WTC11 (cell line): Measurements from ENCODE around the gene PHKA1. TPM values are rescaled to one million over a fixed set of nuclear protein-coding genes. Genes with fewer than 3 reads are reported as not detected.
"Not testable (repeated sequence)": the region's sequence is repeated elsewhere in the genome, so short reads cannot be mapped to it uniquely, and the experiment has no call there.

ENCODE experiments used
- ATAC-seq: fragments of 200-7000 bp; cut with Tn5 transposase; 2 replicates; pipeline ENCODE4 v1.10.0; 2021; ENCODE audit warnings: mild to moderate bottlenecking, moderate library complexity
- CTCF ChIA-PET: fragments of 300-600 bp; sonication (Branson Sonifier 250); formaldehyde crosslinking; loops from one replicate; lab custom pipeline; 2021; ENCODE audit warnings: antibody characterized with exemption; lab: Charles Lee
- POLR2A ChIA-PET: fragments of 350-600 bp; sonication (Branson Sonifier 250); formaldehyde crosslinking; loops from one replicate; lab custom pipeline; 2021; ENCODE audit warnings: antibody characterized with exemption; lab: Charles Lee
- DNase-seq: peaks from one replicate; pipeline ENCODE4 v3.0.0; 2021; ENCODE audit warnings: low spot score
- H3K27ac Mint-ChIP-seq: 2 replicates; pipeline ENCODE4 v1.8.0; 2021; ENCODE audit warnings: mixed read lengths
- H3K27me3 Mint-ChIP-seq: 2 replicates; pipeline ENCODE4 v1.8.0; 2021; ENCODE audit warnings: low read depth, mild to moderate bottlenecking, moderate library complexity, mixed read lengths
- H3K36me3 Mint-ChIP-seq: 2 replicates; pipeline ENCODE4 v1.8.0; 2021; ENCODE audit warnings: mixed read lengths
- H3K4me1 Mint-ChIP-seq: 2 replicates; pipeline ENCODE4 v1.8.0; 2022; ENCODE audit warnings: mixed read lengths
- H3K4me3 Mint-ChIP-seq: 2 replicates; pipeline ENCODE4 v1.8.0; 2021; ENCODE audit warnings: mild to moderate bottlenecking, moderate library complexity, mixed read lengths
- H3K9me3 Mint-ChIP-seq: 2 replicates; pipeline ENCODE4 v1.8.0; 2021; ENCODE audit warnings: mixed read lengths
- HMGA2 ChIP-seq: fragments of 250-450 bp; sonication (Bioruptor Pico); IDR thresholded peaks from 2 replicates; pipeline ENCODE4 v1.4.0; 2021; ENCODE audit warnings: mild to moderate bottlenecking, moderate library complexity
- IRF2 ChIP-seq: sonication (generic); formaldehyde crosslinking; IDR thresholded peaks from 2 replicates; pipeline ENCODE4 v1.8.0; 2022; ENCODE audit warnings: low read depth, missing genetic modification reagents, borderline replicate concordance
- JAZF1 ChIP-seq: fragments of 250-450 bp; sonication (Bioruptor Pico); IDR thresholded peaks from 2 replicates; pipeline ENCODE4 v1.9.0; 2021; ENCODE audit warnings: moderate library complexity, mild to moderate bottlenecking, inconsistent platforms
- KAT7 ChIP-seq: sonication (generic); formaldehyde crosslinking; IDR thresholded peaks from 2 replicates; pipeline ENCODE4 v1.8.1; 2023; ENCODE audit warnings: missing genetic modification reagents, mild to moderate bottlenecking, borderline replicate concordance
- MLX ChIP-seq: sonication (generic); formaldehyde crosslinking; IDR thresholded peaks from 2 replicates; pipeline ENCODE4 v1.8.1; 2023; ENCODE audit warnings: mild to moderate bottlenecking, missing genetic modification reagents, moderate library complexity
- PRDM15 ChIP-seq: sonication (generic); formaldehyde crosslinking; IDR thresholded peaks from 2 replicates; pipeline ENCODE4 v1.8.0; 2022; ENCODE audit warnings: missing genetic modification reagents
- PRRX2 ChIP-seq: fragments of 250-450 bp; sonication (Bioruptor Pico); IDR thresholded peaks from 2 replicates; pipeline ENCODE4 v1.8.0; 2021; ENCODE audit warnings: mild to moderate bottlenecking
- USF2 ChIP-seq: sonication (generic); formaldehyde crosslinking; IDR thresholded peaks from 2 replicates; pipeline ENCODE4 v1.8.1; 2023; ENCODE audit warnings: mild to moderate bottlenecking, missing genetic modification reagents, moderate library complexity
- ZNF317 ChIP-seq: sonication (generic); formaldehyde crosslinking; IDR thresholded peaks from 2 replicates; pipeline ENCODE4 v1.8.1; 2023; ENCODE audit warnings: low read depth, mild to moderate bottlenecking, moderate library complexity, missing genetic modification reagents, borderline replicate concordance
- ZNF425 ChIP-seq: fragments of 250-450 bp; sonication (Bioruptor Pico); conservative IDR thresholded peaks from 2 replicates; pipeline ENCODE4 v1.9.0; 2021; ENCODE audit warnings: mild to moderate bottlenecking
- total RNA-seq: library from RNA; stranded (reverse); gene quantifications from 3 replicates; pipeline ENCODE4 v1.2.3, GENCODE V29; 2021
- TF ChIP-seq, protein P1 (sequence below): sonication (generic); formaldehyde crosslinking; IDR thresholded peaks from 2 replicates; pipeline ENCODE4 v1.8.1; 2023; ENCODE audit warnings: mild to moderate bottlenecking, missing genetic modification reagents
- TF ChIP-seq, protein P2 (sequence below): sonication (generic); formaldehyde crosslinking; IDR thresholded peaks from 2 replicates; pipeline ENCODE4 v1.8.0; 2022; ENCODE audit warnings: mild to moderate bottlenecking, missing genetic modification reagents
- TF ChIP-seq, protein P3 (sequence below): sonication (generic); formaldehyde crosslinking; IDR thresholded peaks from 2 replicates; pipeline ENCODE4 v1.8.0; 2023; ENCODE audit warnings: missing genetic modification reagents
- TF ChIP-seq, protein P4 (sequence below): sonication (generic); formaldehyde crosslinking; conservative IDR thresholded peaks from 2 replicates; pipeline ENCODE4 v1.8.1; 2023; ENCODE audit warnings: mild to moderate bottlenecking, low read depth, missing genetic modification reagents, moderate library complexity

PHKA1 gene
- total RNA-seq, 1 experiment from 2014 or later = 9.9 TPM

GRCh38 chrX:72676465-72676864 lies 37.6 kb downstream of the PHKA1 start:
- TF ChIP-seq ZNF425 (CRISPR knock-in tag) = no peak
- TF ChIP-seq, protein P1, sequence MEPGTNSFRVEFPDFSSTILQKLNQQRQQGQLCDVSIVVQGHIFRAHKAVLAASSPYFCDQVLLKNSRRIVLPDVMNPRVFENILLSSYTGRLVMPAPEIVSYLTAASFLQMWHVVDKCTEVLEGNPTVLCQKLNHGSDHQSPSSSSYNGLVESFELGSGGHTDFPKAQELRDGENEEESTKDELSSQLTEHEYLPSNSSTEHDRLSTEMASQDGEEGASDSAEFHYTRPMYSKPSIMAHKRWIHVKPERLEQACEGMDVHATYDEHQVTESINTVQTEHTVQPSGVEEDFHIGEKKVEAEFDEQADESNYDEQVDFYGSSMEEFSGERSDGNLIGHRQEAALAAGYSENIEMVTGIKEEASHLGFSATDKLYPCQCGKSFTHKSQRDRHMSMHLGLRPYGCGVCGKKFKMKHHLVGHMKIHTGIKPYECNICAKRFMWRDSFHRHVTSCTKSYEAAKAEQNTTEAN (CRISPR knock-in tag) = no peak
- TF ChIP-seq ZNF317 (CRISPR knock-in tag) = no peak
- TF ChIP-seq MLX = no peak
- TF ChIP-seq, protein P2, sequence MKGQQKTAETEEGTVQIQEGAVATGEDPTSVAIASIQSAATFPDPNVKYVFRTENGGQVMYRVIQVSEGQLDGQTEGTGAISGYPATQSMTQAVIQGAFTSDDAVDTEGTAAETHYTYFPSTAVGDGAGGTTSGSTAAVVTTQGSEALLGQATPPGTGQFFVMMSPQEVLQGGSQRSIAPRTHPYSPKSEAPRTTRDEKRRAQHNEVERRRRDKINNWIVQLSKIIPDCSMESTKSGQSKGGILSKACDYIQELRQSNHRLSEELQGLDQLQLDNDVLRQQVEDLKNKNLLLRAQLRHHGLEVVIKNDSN = no peak
- no peak for TF ChIP-seq PRDM15
- no peak for TF ChIP-seq PRRX2 (CRISPR knock-in tag)
- TF ChIP-seq, protein P3, sequence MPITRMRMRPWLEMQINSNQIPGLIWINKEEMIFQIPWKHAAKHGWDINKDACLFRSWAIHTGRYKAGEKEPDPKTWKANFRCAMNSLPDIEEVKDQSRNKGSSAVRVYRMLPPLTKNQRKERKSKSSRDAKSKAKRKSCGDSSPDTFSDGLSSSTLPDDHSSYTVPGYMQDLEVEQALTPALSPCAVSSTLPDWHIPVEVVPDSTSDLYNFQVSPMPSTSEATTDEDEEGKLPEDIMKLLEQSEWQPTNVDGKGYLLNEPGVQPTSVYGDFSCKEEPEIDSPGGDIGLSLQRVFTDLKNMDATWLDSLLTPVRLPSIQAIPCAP (CRISPR knock-in tag) = no peak
- TF ChIP-seq, all 79 proteins: peak for 0
- H3K27ac Mint-ChIP-seq = no peak overlapping the region
- DNase-seq (no peak), ATAC-seq (no peak)
- POLR2A ChIA-PET = no interaction called here
- H3K4me3 Mint-ChIP-seq = no peak overlapping the region
- CTCF ChIA-PET = no interaction called here
- H3K27me3 Mint-ChIP-seq = no peaks in the 10 kb centered on the region
- H3K36me3 Mint-ChIP-seq = peaks cover 24% of the 10 kb centered on the region
- H3K4me1 Mint-ChIP-seq = no peaks in the 10 kb centered on the region
- H3K9me3 Mint-ChIP-seq = peaks cover 10% of the 10 kb centered on the region

DNA sequence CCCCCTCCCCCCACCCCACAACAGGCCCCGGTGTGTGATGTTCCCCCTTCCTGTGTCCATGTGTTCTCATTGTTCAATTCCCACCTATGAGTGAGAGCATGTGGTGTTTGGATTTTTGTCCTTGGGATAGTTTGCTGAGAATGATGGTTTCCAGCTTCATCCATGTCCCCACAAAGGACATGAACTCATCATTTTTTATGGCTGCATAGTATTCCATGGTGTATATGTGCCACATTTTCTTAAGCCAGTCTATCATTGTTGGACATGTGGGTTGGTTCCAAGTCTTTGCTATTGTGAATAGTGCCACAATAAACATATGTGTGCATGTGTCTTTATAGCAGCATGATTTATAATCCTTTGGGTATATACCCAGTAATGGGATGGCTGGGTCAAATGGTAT lies 40.2 kb downstream of the PHKA1 start:
- H3K4me1 Mint-ChIP-seq, H3K27ac Mint-ChIP-seq, ATAC-seq, CTCF ChIA-PET, H3K4me3 Mint-ChIP-seq, DNase-seq, H3K27me3 Mint-ChIP-seq, H3K9me3 Mint-ChIP-seq, POLR2A ChIA-PET: not testable (repeated sequence)
- H3K36me3 Mint-ChIP-seq = peaks cover 19% of the 10 kb centered on the region

DNA sequence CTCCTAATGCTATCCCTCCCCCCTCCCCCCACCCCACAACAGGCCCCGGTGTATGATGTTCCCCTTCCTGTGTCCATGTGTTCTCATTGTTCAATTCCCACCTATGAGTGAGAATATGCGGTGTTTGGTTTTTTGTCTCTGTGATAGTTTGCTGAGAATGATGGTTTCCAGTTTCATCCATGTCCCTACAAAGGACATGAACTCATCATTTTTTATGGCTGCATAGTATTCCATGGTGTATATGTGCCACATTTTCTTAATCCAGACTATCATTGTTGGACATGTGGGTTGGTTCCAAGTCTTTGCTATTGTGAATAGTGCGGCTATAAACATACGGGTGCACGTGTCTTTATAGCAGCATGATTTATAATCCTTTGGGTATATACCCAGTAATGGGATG lies 44.6 kb downstream of the PHKA1 start:
- CTCF ChIA-PET, H3K4me3 Mint-ChIP-seq, H3K27me3 Mint-ChIP-seq, H3K27ac Mint-ChIP-seq, H3K9me3 Mint-ChIP-seq, ATAC-seq, H3K4me1 Mint-ChIP-seq, DNase-seq, POLR2A ChIA-PET: not testable (repeated sequence)
- peaks cover 12% of the 10 kb centered on the region; the same call in 1 of the 2 replicates for H3K36me3 Mint-ChIP-seq

GRCh38 chrX:72666451-72666850 lies 47.7 kb downstream of the PHKA1 start:
- no peak overlapping the region for H3K4me3 Mint-ChIP-seq
- H3K27me3 Mint-ChIP-seq = no peaks in the 10 kb centered on the region
- DNase-seq (no peak), ATAC-seq (no peak)
- no peak overlapping the region for H3K27ac Mint-ChIP-seq
- no peaks in the 10 kb centered on the region for H3K4me1 Mint-ChIP-seq
- POLR2A ChIA-PET = no interaction called here
- CTCF ChIA-PET = interaction anchor here (0.9 kb wide), 1 partner anchor 22 kb away, joined by 3 read pairs; no protein-coding TSS in a partner anchor
- no peaks in the 10 kb centered on the region for H3K9me3 Mint-ChIP-seq
- H3K36me3 Mint-ChIP-seq = 0 out of 2 replicates have a peak, but pooled peaks cover 6% of the 10 kb centered on the region
- TF ChIP-seq USF2 (CRISPR knock-in tag) (no peak), KAT7 (CRISPR knock-in tag) (no peak), JAZF1 (CRISPR knock-in tag) (no peak), HMGA2 (no peak), IRF2 (CRISPR knock-in tag) (no peak)
- TF ChIP-seq, protein P4, sequence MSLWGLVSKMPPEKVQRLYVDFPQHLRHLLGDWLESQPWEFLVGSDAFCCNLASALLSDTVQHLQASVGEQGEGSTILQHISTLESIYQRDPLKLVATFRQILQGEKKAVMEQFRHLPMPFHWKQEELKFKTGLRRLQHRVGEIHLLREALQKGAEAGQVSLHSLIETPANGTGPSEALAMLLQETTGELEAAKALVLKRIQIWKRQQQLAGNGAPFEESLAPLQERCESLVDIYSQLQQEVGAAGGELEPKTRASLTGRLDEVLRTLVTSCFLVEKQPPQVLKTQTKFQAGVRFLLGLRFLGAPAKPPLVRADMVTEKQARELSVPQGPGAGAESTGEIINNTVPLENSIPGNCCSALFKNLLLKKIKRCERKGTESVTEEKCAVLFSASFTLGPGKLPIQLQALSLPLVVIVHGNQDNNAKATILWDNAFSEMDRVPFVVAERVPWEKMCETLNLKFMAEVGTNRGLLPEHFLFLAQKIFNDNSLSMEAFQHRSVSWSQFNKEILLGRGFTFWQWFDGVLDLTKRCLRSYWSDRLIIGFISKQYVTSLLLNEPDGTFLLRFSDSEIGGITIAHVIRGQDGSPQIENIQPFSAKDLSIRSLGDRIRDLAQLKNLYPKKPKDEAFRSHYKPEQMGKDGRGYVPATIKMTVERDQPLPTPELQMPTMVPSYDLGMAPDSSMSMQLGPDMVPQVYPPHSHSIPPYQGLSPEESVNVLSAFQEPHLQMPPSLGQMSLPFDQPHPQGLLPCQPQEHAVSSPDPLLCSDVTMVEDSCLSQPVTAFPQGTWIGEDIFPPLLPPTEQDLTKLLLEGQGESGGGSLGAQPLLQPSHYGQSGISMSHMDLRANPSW (CRISPR knock-in tag) = no peak
